Endothelial cell (in vitro differentiated cells): ENCODE data around the gene TBXA2R. TPM values are rescaled to one million over a fixed set of nuclear protein-coding genes. Genes with fewer than 3 reads are reported as not detected.

Source experiments
- DNase-seq: peaks from one replicate; pipeline ENCODE4 v3.0.0; 2021; ENCODE audit warnings: low spot score
- H3K27ac Mint-ChIP-seq: one replicate; pipeline ENCODE4 v1.8.0; 2021; ENCODE audit warnings: mixed read lengths, inconsistent platforms; ENCODE audit not compliant: unreplicated experiment
- H3K27me3 Mint-ChIP-seq: one replicate; pipeline ENCODE4 v1.8.0; 2021; ENCODE audit warnings: mild to moderate bottlenecking, moderate library complexity, mixed read lengths, inconsistent platforms; ENCODE audit not compliant: unreplicated experiment
- H3K36me3 Mint-ChIP-seq: one replicate; pipeline ENCODE4 v1.8.0; 2021; ENCODE audit warnings: mild to moderate bottlenecking, low read depth, mixed read lengths, inconsistent platforms; ENCODE audit not compliant: unreplicated experiment
- H3K4me1 Mint-ChIP-seq: one replicate; pipeline ENCODE4 v1.8.0; 2021; ENCODE audit warnings: mild to moderate bottlenecking, mixed read lengths, inconsistent platforms; ENCODE audit not compliant: unreplicated experiment
- H3K4me3 Mint-ChIP-seq: one replicate; pipeline ENCODE4 v1.8.0; 2021; ENCODE audit warnings: mild to moderate bottlenecking, mixed read lengths, inconsistent platforms; ENCODE audit not compliant: unreplicated experiment
- H3K9me3 Mint-ChIP-seq: one replicate; pipeline ENCODE4 v1.8.0; 2021; ENCODE audit warnings: mixed read lengths, inconsistent platforms; ENCODE audit not compliant: unreplicated experiment
- CTCF ChIP-seq: fragments of 200-600 bp; sonication (generic); IDR thresholded peaks from one replicate; pipeline ENCODE4 v1.5.0; 2021; ENCODE audit warnings: antibody characterized with exemption; ENCODE audit not compliant: unreplicated experiment
- total RNA-seq: library from RNA; stranded (reverse); fragmentation: NEBNext Ultra II Directional; extraction: Animal tissue kit (Norgen Biotek cat#: 25700); gene quantifications from one replicate; pipeline ENCODE4 v1.2.1, GENCODE V29; 2021; ENCODE audit not compliant: unreplicated experiment

TBXA2R gene
- total RNA-seq, 1 donor from 2014 or later: 7.3 TPM

GRCh38 chr19:3643674-3644313 is 37.1 kb upstream of the TBXA2R start:
- H3K27me3 Mint-ChIP-seq: peaks cover 2% of the 10 kb centered on the region
- H3K36me3 Mint-ChIP-seq: peaks cover 16% of the 10 kb centered on the region
- H3K4me3 Mint-ChIP-seq: no peak overlapping the region
- DNase-seq: no peak
- no peak overlapping the region for H3K27ac Mint-ChIP-seq
- H3K4me1 Mint-ChIP-seq: no peaks in the 10 kb centered on the region
- no peaks in the 10 kb centered on the region for H3K9me3 Mint-ChIP-seq
- TF ChIP-seq CTCF: no peak

GRCh38 chr19:3642987-3643673 is 36.5 kb upstream of the TBXA2R start:
- peak overlapping the region; percentile 75 for H3K27ac Mint-ChIP-seq
- no peak overlapping the region for H3K4me3 Mint-ChIP-seq
- no peak for TF ChIP-seq CTCF
- peaks cover 6% of the 10 kb centered on the region for H3K27me3 Mint-ChIP-seq
- peaks cover 20% of the 10 kb centered on the region for H3K36me3 Mint-ChIP-seq
- peak; percentile 30 for DNase-seq
- H3K4me1 Mint-ChIP-seq: no peaks in the 10 kb centered on the region
- H3K9me3 Mint-ChIP-seq: no peaks in the 10 kb centered on the region

- peak overlapping the region; percentile 42 for H3K4me3 Mint-ChIP-seq
- DNase-seq: no peak
- TF ChIP-seq CTCF: no peak
- H3K36me3 Mint-ChIP-seq: peaks cover 20% of the 10 kb centered on the region
- H3K27me3 Mint-ChIP-seq: peaks cover 6% of the 10 kb centered on the region
- no peaks in the 10 kb centered on the region for H3K9me3 Mint-ChIP-seq
- peak overlapping the region; percentile 79 for H3K27ac Mint-ChIP-seq
- H3K4me1 Mint-ChIP-seq: no peaks in the 10 kb centered on the region
Observed at GRCh38 chr19:3642296-3642695, 35.6 kb upstream of the TBXA2R start.

- no peak overlapping the region for H3K27ac Mint-ChIP-seq
- peaks cover 20% of the 10 kb centered on the region for H3K36me3 Mint-ChIP-seq
- TF ChIP-seq CTCF: no peak
- H3K4me1 Mint-ChIP-seq: no peaks in the 10 kb centered on the region
- peaks cover 6% of the 10 kb centered on the region for H3K27me3 Mint-ChIP-seq
- no peaks in the 10 kb centered on the region for H3K9me3 Mint-ChIP-seq
- H3K4me3 Mint-ChIP-seq: no peak overlapping the region
- no peak for DNase-seq
Observed at GRCh38 chr19:3641515-3642269, 35.0 kb upstream of the TBXA2R start.
